KMS-11 (cell line): ENCODE data around the gene SERGEF.

Experiments used
- H2AFZ ChIP-seq: fragments of 200-600 bp; sonication (generic); 2 replicates; pipeline ENCODE4 v1.6.1; 2016; ENCODE audit warnings: antibody characterized with exemption, mixed run types, low read depth
- H3K27ac ChIP-seq: fragments of 200-600 bp; sonication (generic); 2 replicates; pipeline ENCODE4 v1.6.1; 2016; ENCODE audit warnings: mild to moderate bottlenecking, mixed run types
- H3K27me3 ChIP-seq: fragments of 200-600 bp; sonication (generic); 2 replicates; pipeline ENCODE4 v1.6.1; 2017; ENCODE audit warnings: mild to moderate bottlenecking, low read depth, mixed run types, moderate library complexity; ENCODE audit not compliant: insufficient read depth
- H3K36me3 ChIP-seq: fragments of 200-600 bp; sonication (generic); 2 replicates; pipeline ENCODE4 v1.6.1; 2017; ENCODE audit warnings: mild to moderate bottlenecking, mixed run types; ENCODE audit not compliant: insufficient read depth
- H3K4me1 ChIP-seq: fragments of 200-600 bp; sonication (generic); 2 replicates; pipeline ENCODE4 v1.6.1; 2016; ENCODE audit warnings: mild to moderate bottlenecking, low read depth, mixed run types; ENCODE audit not compliant: poor library complexity, severe bottlenecking
- H3K4me2 ChIP-seq: fragments of 200-600 bp; sonication (generic); 2 replicates; pipeline ENCODE4 v1.7.0; 2016; ENCODE audit warnings: mild to moderate bottlenecking, mixed run types
- H3K4me3 ChIP-seq: fragments of 200-600 bp; sonication (generic); IDR thresholded peaks from 2 replicates; pipeline ENCODE4 v1.6.1; 2017; ENCODE audit warnings: low read depth, low read length, mixed read lengths; ENCODE audit not compliant: insufficient read depth
- H3K79me2 ChIP-seq: fragments of 200-600 bp; sonication (generic); 2 replicates; pipeline ENCODE4 v1.6.1; 2016; ENCODE audit warnings: low read depth, mixed run types; ENCODE audit not compliant: insufficient read depth
- H3K9ac ChIP-seq: fragments of 200-600 bp; sonication (generic); 2 replicates; pipeline ENCODE4 v1.6.1; 2016; ENCODE audit warnings: mild to moderate bottlenecking, mixed run types
- H4K20me1 ChIP-seq: fragments of 200-600 bp; sonication (generic); 2 replicates; pipeline ENCODE4 v1.6.1; 2016; ENCODE audit warnings: mild to moderate bottlenecking, mixed run types; ENCODE audit not compliant: insufficient read depth
- CTCF ChIP-seq: fragments of 200-600 bp; sonication (generic); conservative IDR thresholded peaks from 2 replicates; pipeline ENCODE4 v1.6.1; 2017; ENCODE audit warnings: low read depth, mild to moderate bottlenecking, antibody characterized with exemption, low read length, moderate library complexity, mixed read lengths

The SERGEF gene

DNA sequence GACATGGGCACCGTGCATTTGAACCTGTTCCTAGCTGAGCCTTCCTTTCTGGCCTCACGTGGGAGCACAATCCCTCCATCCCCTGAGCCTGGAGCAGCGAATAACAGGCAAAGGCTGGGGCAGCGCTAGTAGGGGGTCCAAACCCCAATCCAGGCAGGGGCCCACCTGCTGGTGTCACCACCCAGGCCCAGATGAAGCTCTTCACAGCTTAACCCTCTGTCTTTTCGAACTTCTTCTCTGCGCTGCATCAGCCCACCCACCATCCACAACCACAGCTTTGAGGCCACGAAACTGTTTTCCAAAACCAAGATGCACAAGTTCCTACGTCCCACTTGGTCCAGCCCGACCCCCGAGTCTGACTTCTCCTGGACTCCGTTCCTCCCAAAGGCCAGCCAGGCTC lies 266.8 kb downstream of the SERGEF start:
- no peak overlapping the region for H3K27ac ChIP-seq
- H3K4me2 ChIP-seq = no peak overlapping the region
- H2AFZ ChIP-seq = no peak overlapping the region
- no peaks in the 10 kb centered on the region for H4K20me1 ChIP-seq
- H3K4me1 ChIP-seq = no peaks in the 10 kb centered on the region
- no peaks in the 10 kb centered on the region for H3K36me3 ChIP-seq
- no peaks in the 10 kb centered on the region for H3K79me2 ChIP-seq
- peaks cover 12% of the 10 kb centered on the region; the same call in 1 of the 2 replicates for H3K27me3 ChIP-seq
- TF ChIP-seq CTCF = no peak
- H3K9ac ChIP-seq = no peak overlapping the region
- no peak overlapping the region for H3K4me3 ChIP-seq

DNA sequence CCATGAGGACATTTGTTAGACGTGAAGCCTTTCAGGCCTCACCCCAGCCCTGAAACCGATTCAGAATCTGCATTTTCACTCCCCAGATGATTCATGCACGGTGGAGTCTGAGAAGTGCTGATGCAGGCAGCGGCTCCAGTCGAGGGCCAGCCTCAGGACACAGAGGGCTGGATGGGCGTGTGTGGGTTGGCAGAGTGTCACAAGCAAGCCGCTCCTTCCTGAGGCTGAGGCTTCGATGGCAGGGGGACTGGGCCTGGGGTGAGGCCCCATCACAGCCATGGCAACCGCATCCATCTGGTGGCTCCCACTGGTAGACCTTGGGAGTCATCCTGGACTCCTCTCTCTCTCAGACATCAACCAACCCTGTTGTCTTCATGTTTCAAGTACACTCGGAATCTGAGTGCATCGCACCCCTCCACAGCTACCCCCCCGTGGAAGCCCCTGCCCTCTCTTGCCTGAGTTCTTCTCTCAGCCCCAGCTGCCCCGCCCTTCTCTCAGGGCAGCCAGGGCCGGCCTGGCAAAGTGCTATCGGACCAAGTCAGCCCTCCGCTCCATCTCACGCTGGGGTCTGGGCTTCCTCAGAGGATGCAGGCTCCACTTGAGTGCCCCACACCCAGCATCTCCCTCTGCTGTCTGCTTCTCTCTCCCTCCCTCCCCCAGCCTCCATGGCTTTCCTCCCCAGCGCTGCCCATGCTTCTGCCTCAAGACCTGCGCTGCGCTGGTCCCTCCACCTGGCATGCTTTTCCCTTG lies 267.6 kb downstream of the SERGEF start:
- no peak for TF ChIP-seq CTCF
- Histone ChIP-seq H3K79me2 (no peaks in the 10 kb centered on the region), H3K27ac (no peak overlapping the region), H4K20me1 (no peaks in the 10 kb centered on the region), H3K27me3 (peaks cover 12% of the 10 kb centered on the region; the same call in 1 of the 2 replicates), H3K36me3 (no peaks in the 10 kb centered on the region), H3K4me3 (no peak overlapping the region), H3K4me1 (no peaks in the 10 kb centered on the region), H3K9ac (no peak overlapping the region), H3K4me2 (no peak overlapping the region), H2AFZ (no peak overlapping the region)

DNA sequence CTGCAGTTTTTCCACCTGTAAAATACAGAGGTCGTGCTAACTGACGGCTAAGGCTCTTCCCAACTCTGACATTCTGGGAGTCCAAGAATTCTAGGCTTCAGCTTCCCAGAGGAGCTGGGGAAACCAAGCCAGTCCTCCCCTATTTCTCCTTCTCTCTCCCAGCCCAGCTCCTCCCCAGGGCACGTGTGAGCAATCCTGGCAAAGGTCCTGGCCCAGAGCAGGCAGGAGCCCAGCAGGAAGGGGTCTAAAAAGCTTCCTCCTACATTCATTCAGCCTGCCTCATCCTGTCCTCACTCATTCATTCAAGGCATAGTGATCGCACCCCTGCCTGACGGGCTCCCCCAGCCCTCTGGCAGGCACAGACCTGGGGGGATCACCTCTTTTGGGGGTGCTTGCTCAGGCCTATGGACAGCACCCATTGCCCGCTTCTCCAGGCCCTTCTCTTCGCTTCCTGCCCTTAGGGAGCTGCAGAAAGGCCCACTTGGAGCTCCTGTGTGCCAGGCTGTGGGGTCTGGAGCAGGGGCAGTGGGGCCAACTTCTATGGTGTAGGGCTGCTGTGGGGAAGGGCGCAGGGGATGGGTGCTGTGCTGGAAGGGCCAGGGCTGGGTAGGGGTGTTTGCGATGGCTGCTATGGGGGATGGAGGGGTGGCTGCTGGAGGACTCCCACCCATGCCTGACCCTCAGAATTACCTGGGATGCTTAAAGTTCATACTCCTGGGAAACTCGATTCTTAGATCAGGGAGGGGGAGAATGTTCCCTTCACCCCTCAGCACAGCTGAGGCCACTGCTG lies 268.5 kb downstream of the SERGEF start:
- Histone ChIP-seq H3K36me3 (no peaks in the 10 kb centered on the region), H2AFZ (no peak overlapping the region), H3K27me3 (peaks cover 12% of the 10 kb centered on the region; the same call in 1 of the 2 replicates), H4K20me1 (no peaks in the 10 kb centered on the region), H3K4me2 (no peak overlapping the region), H3K79me2 (no peaks in the 10 kb centered on the region), H3K4me3 (no peak overlapping the region), H3K27ac (no peak overlapping the region), H3K9ac (no peak overlapping the region), H3K4me1 (no peaks in the 10 kb centered on the region)
- TF ChIP-seq CTCF = no peak

DNA sequence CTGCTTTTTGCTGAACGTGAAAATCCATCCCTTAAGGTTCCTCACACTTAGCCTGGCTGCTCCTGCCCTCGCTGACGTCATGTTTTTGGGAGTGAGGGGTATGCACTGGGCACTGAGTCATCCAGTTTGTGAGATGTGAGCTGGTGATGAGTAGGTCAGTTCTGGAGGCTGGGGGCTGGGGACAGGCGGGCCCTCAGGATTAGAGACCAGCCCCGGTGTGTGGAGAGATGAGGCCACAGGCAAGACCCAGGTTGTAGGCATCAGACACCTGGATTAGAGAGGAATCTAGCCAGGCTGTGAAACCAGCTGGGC lies 269.1 kb downstream of the SERGEF start:
- Histone ChIP-seq H3K27ac (no peak overlapping the region), H3K36me3 (no peaks in the 10 kb centered on the region), H3K4me1 (no peaks in the 10 kb centered on the region), H3K27me3 (peaks cover 10% of the 10 kb centered on the region; the same call in 1 of the 2 replicates), H3K4me3 (no peak overlapping the region), H3K4me2 (no peak overlapping the region), H3K9ac (no peak overlapping the region), H2AFZ (no peak overlapping the region), H4K20me1 (no peaks in the 10 kb centered on the region), H3K79me2 (no peaks in the 10 kb centered on the region)
- TF ChIP-seq CTCF = no peak
